NOMO-1 treated with DMSO at 0.1 percent for 48 hours (cell line): ENCODE results near the gene ACLY.
"Not testable (repeated sequence)": the region's sequence is repeated elsewhere in the genome, so short reads cannot be mapped to it uniquely, and the experiment has no call there.

ENCODE experiments used
- DNase-seq: peaks from one replicate; lab custom pipeline; 2025; ENCODE audit not compliant: unreplicated experiment; lab: John Stamatoyannopoulos, UW

The ACLY gene

GRCh38 chr17:41912925-41913324, 5.8 kb downstream of the ACLY start:
- DNase-seq: no peak

GRCh38 chr17:41910701-41911391, 7.9 kb downstream of the ACLY start:
- no peak for DNase-seq

GRCh38 chr17:41909088-41909487, 9.7 kb downstream of the ACLY start:
- DNase-seq: no peak

GRCh38 chr17:41907633-41908539, 10.9 kb downstream of the ACLY start:
- no peak for DNase-seq

GRCh38 chr17:41907185-41907556, 11.6 kb downstream of the ACLY start:
- DNase-seq: no peak

- DNase-seq: no peak
Observed at GRCh38 chr17:41906465-41907184, 12.1 kb downstream of the ACLY start.

GRCh38 chr17:41905172-41905571, 13.6 kb downstream of the ACLY start:
- DNase-seq: no peak

GRCh38 chr17:41904242-41904841, 14.4 kb downstream of the ACLY start:
- no peak for DNase-seq

- no peak for DNase-seq
Observed at GRCh38 chr17:41901646-41902045, 17.1 kb downstream of the ACLY start.

GRCh38 chr17:41896726-41897125, 22.0 kb downstream of the ACLY start:
- no peak for DNase-seq

- DNase-seq: no peak
Observed at GRCh38 chr17:41895617-41896016, 23.1 kb downstream of the ACLY start.

- DNase-seq: no peak
Observed at GRCh38 chr17:41894791-41895331, 23.9 kb downstream of the ACLY start.

GRCh38 chr17:41893384-41893783, 25.4 kb downstream of the ACLY start:
- no peak for DNase-seq

- DNase-seq: no peak
Observed at GRCh38 chr17:41892021-41892376, 26.8 kb downstream of the ACLY start.

- no peak for DNase-seq
Observed at GRCh38 chr17:41891135-41892020, 27.4 kb downstream of the ACLY start.

- DNase-seq: no peak
Observed at GRCh38 chr17:41888332-41888965, 30.3 kb downstream of the ACLY start.

- no peak for DNase-seq
Observed at GRCh38 chr17:41885733-41886132, 33.0 kb downstream of the ACLY start.

- DNase-seq: no peak
Observed at GRCh38 chr17:41882756-41883155, 36.0 kb downstream of the ACLY start.

GRCh38 chr17:41880130-41880529, 38.6 kb downstream of the ACLY start:
- DNase-seq: no peak

- not testable (repeated sequence) for DNase-seq
Observed at GRCh38 chr17:41874293-41874670, 44.5 kb downstream of the ACLY start.
